ENCODE results near the gene GSE1.

The GSE1 gene

DNA sequence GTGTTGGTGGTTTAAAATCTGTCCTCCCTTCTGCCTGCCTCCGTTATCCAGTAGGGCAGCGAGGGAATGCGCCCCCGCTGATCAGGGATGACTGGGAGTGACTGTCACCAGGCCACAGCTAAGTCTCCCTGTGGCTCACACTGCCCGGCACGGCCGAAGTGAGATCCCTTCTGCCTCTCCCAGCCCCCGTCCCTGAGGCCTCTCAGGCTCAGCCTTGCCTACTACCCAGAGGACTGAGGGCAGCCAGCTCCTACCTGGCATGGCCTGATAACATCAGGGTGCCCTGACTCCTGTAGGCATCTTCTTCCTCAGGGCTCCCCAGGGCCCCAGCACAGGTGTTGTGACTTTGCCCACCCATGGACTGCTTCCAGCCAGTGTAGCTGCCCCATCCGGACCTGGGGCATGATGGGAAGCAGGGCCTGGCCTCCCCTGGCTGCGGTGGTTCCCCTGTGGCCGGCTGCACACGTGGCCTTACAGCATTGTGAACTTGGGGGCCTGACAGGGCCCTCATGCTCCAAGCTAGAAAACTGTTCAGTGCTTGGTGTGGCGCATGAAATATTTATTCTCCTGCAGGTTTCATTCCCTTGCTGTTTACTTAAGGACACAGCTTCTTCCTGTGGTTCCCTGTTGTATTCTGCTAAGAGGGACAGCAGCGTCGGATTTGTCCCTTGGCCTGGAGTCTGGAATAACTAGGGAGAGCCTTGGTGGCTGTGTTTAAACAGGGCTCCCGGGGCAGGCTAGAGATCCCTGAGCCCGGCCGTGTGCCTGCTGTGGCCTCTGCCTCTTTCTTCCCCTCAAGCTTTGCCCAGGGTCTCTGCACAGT is 45.6 kb downstream of the GSE1 start:
- DNase-seq (ENCODE audit: low spot score), result no peak

DNA sequence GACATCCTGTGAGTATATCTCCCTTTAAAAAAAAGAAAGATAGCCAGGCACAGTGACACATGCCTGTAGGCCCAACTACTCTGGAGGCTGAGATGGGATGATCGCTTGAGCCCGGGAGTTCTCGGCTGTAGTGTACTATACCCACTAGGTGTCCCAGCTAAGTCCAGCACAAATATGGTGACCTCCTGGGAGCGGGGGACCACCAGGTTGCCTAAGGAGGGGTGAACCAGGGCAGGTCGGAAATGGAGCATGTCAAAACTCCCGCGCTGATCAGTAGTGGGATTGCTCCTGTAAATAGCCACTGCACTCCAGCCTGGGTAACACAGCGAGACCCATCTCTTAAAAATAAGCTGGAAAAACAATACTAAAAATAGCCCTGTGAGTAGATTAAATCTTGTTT is 46.2 kb downstream of the GSE1 start:
- DNase-seq (ENCODE audit: low spot score), result no peak

GRCh38 chr16:85659805-85660511 is 46.8 kb downstream of the GSE1 start:
- DNase-seq (ENCODE audit: low spot score), result peak; percentile 66

DNA sequence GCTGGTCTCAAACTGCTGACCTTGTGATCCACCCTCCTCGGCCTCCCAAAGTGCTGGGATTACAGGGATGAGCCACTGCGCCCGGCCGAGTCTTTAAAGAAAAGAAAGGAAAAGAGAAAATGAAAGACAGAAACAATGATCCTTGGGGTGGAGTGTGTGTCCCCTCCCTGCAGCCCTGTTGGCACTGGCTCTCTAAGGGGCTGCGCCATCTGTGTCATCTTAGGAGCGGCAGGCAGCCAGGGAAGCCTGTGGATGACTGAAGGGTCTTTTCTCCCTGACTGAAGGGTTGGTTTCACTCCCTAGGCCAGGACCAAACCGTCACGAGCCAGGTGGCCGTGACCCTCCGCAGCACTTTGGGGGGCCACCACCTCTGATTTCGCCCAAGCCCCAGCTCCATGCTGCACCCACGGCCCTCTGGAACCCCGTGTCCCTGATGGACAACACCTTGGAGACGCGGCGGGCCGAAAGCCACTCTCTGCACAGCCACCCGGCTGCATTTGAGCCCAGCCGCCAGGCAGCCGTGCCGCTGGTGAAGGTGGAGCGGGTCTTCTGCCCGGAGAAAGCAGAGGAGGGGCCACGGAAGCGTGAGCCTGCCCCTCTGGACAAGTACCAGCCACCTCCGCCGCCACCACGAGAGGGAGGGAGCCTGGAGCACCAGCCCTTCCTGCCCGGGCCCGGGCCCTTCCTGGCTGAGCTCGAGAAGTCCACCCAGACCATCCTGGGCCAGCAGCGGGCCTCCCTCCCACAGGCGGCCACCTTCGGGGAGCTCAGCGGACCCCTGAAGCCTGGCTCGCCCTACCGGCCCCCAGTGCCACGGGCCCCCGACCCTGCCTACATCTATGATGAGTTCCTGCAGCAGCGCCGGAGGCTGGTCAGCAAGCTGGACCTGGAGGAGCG is 48.0 kb downstream of the GSE1 start:
- no peak for DNase-seq (ENCODE audit: low spot score)

DNA sequence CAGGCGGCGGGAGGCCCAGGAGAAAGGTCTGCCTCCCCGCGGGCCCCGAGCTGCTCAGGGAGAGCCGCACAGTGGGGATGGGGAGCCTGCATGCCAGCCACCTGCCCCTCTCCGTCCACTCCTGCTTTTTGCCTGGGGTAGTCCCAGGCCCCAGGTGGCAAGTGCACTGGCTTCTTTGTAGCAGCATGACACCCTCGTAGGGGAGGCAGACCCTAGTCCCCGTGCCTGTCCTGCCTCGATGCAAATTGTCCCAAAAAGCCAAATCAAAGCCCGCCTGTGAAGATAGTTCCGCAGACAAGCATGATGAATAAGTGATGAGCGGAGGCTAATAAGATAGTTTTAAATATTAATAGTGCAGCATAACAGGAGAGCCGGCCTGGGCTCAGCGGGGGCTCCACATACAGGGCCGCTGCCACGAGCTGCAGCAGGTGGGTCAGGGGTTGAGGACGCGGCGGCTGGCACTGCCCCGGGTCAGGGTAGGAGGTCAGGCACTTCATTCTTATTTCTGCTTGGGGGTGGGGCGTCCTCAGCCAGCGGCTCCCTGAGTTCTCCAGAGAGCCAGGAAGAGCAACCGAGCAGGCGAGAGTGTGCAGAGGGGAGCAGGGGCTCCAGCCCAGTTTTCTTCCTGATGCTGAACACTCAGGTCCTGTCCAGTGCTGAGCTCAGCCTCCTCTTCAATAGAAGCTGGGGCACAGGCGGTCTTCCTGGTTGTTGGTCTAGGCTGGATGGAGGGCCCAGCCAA is 48.8 kb downstream of the GSE1 start:
- no peak for DNase-seq (ENCODE audit: low spot score)

DNA sequence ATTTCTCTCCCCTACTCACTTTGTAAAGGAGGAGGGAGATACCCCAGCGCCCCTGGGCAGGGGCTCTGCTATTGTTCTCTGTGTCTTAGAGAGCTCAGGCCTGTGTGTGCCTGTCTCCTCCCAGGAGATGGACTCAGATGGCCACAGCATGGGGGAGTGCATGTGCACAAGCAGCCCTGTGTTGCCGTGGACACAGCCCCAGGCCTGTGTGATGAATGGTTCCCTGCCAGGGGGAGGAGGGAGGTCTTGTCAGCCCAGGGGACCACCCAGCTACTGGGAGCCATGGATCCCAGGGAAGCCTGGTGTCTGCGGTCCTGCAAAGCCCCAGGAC is 49.3 kb downstream of the GSE1 start:
- no peak for DNase-seq (ENCODE audit: low spot score)

- no peak for DNase-seq (ENCODE audit: low spot score)
Measured at GRCh38 chr16:85662976-85663830, 50.1 kb downstream of the GSE1 start.

DNA sequence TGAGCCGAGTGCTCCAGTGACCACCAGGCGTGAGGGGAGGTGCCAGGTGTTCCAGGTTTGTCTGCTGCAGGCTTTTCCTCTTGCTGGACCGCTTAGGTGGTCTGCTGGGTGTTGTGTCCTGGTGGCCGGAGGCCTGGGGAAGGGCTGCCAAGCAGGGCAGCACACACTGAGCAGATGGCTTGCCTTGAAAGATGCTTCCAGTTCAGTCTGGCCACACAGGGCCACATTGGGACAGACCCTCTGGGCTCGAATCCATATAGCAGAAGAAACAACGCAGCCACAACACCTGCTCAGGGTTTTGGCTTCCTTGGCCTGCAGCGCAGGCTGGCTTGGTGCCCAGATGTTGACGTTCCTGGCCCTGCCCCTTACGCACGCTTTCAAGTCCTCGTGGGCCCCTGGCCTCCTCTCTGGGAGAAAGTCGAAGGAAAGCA is 50.8 kb downstream of the GSE1 start:
- no peak for DNase-seq (ENCODE audit: low spot score)

- no peak for DNase-seq (ENCODE audit: low spot score)
Measured at GRCh38 chr16:85664580-85665372, 51.7 kb downstream of the GSE1 start.

DNA sequence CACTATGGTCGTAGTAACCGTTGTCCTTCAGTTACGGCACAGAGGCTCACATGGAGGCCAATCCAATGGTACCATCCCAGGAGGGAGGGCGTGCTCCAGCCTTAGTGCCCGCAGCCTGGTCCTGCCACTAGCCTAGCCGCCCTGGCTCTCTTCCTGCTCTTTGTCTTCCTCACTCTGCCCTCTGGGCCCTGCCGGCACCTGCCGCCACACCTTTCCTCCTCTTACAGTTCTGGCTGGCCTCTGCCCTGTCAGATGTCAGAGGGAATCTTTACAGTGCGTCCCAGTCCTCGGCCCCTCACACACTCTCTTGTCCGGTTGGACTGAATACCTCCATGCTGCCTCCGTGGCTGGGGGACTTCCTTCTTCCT is 52.2 kb downstream of the GSE1 start:
- DNase-seq (ENCODE audit: low spot score), result no peak

GRCh38 chr16:85665929-85666328 is 52.8 kb downstream of the GSE1 start:
- DNase-seq (ENCODE audit: low spot score), result no peak

DNA sequence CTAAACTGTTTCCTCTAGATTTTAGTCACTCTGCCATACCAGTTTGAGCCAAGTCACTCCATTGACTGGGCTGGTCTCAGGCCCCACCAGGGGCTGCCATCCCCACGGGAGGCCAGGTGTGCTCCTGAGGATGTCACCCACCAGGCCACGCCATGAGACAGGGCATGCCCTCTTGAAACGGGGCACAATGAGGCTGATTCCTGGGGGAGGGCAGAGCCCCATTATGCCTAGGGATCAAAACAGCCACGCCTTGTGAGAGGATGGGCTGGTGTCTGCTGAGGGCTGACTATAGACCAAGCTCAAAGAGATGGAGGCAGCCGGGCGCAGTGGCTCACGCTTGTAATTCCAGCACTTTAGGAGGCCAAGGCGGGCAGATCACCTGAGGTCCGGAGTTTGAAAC is 54.1 kb downstream of the GSE1 start:
- no peak for DNase-seq (ENCODE audit: low spot score)

- DNase-seq (ENCODE audit: low spot score), result no peak
Measured at GRCh38 chr16:85667841-85668413, 54.8 kb downstream of the GSE1 start.

DNA sequence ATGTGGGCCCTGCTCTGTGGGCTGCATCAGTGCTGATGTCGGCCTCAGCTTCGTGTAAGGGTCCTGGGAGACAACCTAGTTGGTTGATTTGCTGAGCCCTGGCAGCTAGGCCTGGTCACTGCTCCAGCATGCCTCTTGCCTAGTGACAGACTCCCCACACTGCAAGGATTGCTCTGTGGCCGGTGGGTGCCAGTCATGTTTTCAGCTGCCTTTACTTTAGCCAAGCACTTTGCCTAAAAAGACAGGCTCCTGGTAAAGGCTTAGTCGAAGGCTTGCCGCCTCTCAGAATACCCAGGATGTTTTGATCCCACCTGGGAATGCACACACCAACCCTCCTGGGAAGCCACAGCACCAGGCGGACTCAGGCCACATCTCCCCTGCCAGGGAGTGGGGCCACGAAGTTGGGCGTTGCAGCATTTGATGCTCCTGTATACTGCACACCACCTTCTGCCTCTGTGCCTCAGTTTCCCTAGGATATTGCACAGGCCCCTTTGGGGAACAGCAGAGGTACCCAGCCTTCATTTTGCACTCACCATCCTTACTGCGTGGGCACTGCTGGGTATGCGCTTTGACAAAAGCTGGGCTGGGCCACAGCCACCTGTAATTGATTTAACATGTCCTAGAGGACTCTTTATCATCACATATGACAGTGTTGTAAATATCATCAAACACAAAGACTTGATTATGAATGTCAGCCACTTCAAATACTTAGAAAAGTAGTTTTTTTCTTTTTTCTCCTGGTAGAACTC is 55.7 kb downstream of the GSE1 start:
- no peak for DNase-seq (ENCODE audit: low spot score)

DNA sequence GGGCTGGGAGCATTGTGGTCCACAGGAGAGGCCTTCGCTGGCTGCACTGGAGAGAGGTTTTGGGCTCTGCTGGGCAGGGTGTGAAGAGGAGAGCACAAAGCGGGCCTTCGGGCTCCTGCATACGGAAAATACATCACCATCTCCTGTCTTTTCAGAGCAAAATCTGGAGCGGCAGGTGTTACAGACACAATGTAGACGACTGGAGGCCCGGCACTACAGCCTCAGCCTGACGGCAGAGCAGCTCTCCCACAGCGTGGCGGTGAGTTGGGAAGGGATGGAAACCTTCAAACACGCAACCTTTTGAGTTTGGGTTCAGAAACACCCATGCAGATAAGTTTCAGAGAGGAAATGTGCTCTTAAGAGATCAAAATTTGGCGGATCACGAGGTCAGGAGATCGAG is 57.7 kb downstream of the GSE1 start:
- no peak for DNase-seq (ENCODE audit: low spot score)

GRCh38 chr16:85673529-85674417 is 60.7 kb downstream of the GSE1 start:
- no peak for DNase-seq (ENCODE audit: low spot score)

DNA sequence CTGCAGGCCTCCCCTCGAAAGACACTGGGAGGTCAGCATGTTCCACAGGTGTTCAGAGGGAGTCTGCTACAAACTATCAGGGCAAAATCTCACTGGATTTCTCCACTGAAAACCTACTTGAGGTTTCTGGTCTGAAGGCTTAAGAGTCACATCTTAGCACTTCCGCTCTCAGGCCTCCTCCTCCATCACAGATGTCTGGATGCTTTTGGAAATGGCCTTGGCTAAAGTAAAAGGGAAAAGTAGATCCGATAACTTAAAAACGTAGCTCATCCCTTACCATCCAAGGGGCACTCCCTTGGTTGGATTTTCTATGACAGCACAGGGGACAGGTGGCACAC is 61.3 kb downstream of the GSE1 start:
- no peak for DNase-seq (ENCODE audit: low spot score)

GRCh38 chr16:85674828-85675227 is 61.7 kb downstream of the GSE1 start:
- no peak for DNase-seq (ENCODE audit: low spot score)

Measured in SK-N-DZ (cell line).